Endothelial cell (in vitro differentiated cells): Measurements from ENCODE around the gene STARD8. TPM values are rescaled to one million over a fixed set of nuclear protein-coding genes. Genes with fewer than 3 reads are reported as not detected.

Experiments used
- DNase-seq: peaks from one replicate; pipeline ENCODE4 v3.0.0; 2021; ENCODE audit warnings: low spot score
- H3K27ac Mint-ChIP-seq: one replicate; pipeline ENCODE4 v1.8.0; 2021; ENCODE audit warnings: mixed read lengths, inconsistent platforms; ENCODE audit not compliant: unreplicated experiment
- H3K27me3 Mint-ChIP-seq: one replicate; pipeline ENCODE4 v1.8.0; 2021; ENCODE audit warnings: mild to moderate bottlenecking, moderate library complexity, mixed read lengths, inconsistent platforms; ENCODE audit not compliant: unreplicated experiment
- H3K36me3 Mint-ChIP-seq: one replicate; pipeline ENCODE4 v1.8.0; 2021; ENCODE audit warnings: mild to moderate bottlenecking, low read depth, mixed read lengths, inconsistent platforms; ENCODE audit not compliant: unreplicated experiment
- H3K4me1 Mint-ChIP-seq: one replicate; pipeline ENCODE4 v1.8.0; 2021; ENCODE audit warnings: mild to moderate bottlenecking, mixed read lengths, inconsistent platforms; ENCODE audit not compliant: unreplicated experiment
- H3K4me3 Mint-ChIP-seq: one replicate; pipeline ENCODE4 v1.8.0; 2021; ENCODE audit warnings: mild to moderate bottlenecking, mixed read lengths, inconsistent platforms; ENCODE audit not compliant: unreplicated experiment
- H3K9me3 Mint-ChIP-seq: one replicate; pipeline ENCODE4 v1.8.0; 2021; ENCODE audit warnings: mixed read lengths, inconsistent platforms; ENCODE audit not compliant: unreplicated experiment
- CTCF ChIP-seq: fragments of 200-600 bp; sonication (generic); IDR thresholded peaks from one replicate; pipeline ENCODE4 v1.5.0; 2021; ENCODE audit warnings: antibody characterized with exemption; ENCODE audit not compliant: unreplicated experiment
- total RNA-seq: library from RNA; stranded (reverse); fragmentation: NEBNext Ultra II Directional; extraction: Animal tissue kit (Norgen Biotek cat#: 25700); gene quantifications from one replicate; pipeline ENCODE4 v1.2.1, GENCODE V29; 2021; ENCODE audit not compliant: unreplicated experiment

The STARD8 gene
- total RNA-seq, 1 donor from 2014 or later = 82.7 TPM

GRCh38 chrX:68717196-68717595 lies 69.7 kb downstream of the STARD8 start:
- TF ChIP-seq CTCF = no peak
- DNase-seq = no peak
- Mint-ChIP-seq H3K27ac (peak overlapping the region; percentile 48), H3K9me3 (no peaks in the 10 kb centered on the region), H3K36me3 (peaks cover 55% of the 10 kb centered on the region), H3K27me3 (peaks cover 20% of the 10 kb centered on the region), H3K4me1 (peaks cover 15% of the 10 kb centered on the region), H3K4me3 (no peak overlapping the region)

GRCh38 chrX:68717663-68718442 lies 70.4 kb downstream of the STARD8 start:
- Mint-ChIP-seq H3K27ac (peak overlapping the region; percentile 82), H3K36me3 (peaks cover 58% of the 10 kb centered on the region), H3K27me3 (peaks cover 20% of the 10 kb centered on the region), H3K4me3 (no peak overlapping the region), H3K9me3 (no peaks in the 10 kb centered on the region), H3K4me1 (peaks cover 14% of the 10 kb centered on the region)
- no peak for TF ChIP-seq CTCF
- DNase-seq = no peak

DNA sequence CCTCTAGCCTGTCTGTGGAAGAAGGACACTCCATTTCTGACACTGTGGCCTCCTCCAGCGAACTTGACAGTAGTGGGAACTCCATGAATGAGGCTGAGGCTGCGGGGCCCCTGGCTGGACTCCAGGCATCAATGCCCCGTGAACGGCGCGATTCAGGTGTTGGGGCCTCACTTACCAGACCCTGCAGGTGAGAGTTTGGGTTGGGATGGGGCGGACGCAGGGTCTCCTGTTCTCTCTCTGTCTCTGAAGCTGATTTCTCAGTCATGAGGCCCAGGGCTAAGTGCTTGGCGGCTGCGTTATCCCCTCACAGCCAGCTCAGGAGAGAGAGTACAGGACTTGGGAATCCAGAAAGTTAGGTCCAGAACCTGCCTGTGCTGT lies 71.0 kb downstream of the STARD8 start:
- no peak for TF ChIP-seq CTCF
- no peak overlapping the region for H3K27ac Mint-ChIP-seq
- H3K9me3 Mint-ChIP-seq = no peaks in the 10 kb centered on the region
- peaks cover 54% of the 10 kb centered on the region for H3K36me3 Mint-ChIP-seq
- H3K4me3 Mint-ChIP-seq = no peak overlapping the region
- H3K4me1 Mint-ChIP-seq = peaks cover 9% of the 10 kb centered on the region
- no peak for DNase-seq
- H3K27me3 Mint-ChIP-seq = peaks cover 20% of the 10 kb centered on the region

DNA sequence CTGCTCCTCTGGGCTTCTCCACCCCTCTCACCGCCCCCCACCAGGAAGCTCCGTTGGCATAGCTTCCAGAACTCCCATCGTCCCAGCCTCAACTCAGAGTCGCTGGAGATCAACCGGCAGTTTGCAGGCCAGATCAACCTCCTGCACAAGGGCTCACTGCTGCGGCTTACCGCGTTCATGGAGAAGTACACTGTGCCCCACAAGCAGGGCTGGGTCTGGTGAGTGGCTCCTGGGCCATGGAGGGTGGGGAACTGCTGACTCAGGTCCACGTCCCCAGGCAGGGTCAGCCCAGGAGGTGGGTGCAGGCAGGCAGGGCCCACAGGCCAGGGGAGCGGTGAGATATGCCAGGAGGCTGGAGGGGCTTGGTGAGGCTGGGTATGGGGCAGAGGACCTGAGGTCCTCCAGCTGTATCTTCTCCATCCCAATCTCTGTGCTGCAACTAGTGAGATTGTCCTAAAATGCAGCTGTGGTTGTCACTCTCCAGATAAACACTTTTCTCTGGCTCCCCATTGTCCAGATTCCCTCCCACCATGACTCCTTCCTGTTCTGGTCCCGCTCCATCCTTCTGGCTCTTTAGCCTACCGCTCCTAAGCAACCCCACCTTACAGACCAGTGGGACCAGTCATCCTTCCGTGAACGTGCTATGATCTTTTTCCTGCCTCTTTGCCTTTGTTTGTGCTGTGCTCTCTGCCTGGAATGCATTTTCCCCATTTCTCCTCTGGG lies 71.9 kb downstream of the STARD8 start:
- peaks cover 45% of the 10 kb centered on the region for H3K36me3 Mint-ChIP-seq

More for the DNA sequence above, 71.9 kb downstream of the STARD8 start:
- no peak for DNase-seq
- TF ChIP-seq CTCF = no peak
- Mint-ChIP-seq H3K4me3 (peak overlapping the region; percentile 56), H3K9me3 (no peaks in the 10 kb centered on the region), H3K27ac (peak overlapping the region; percentile 87), H3K27me3 (peaks cover 19% of the 10 kb centered on the region), H3K4me1 (peaks cover 4% of the 10 kb centered on the region)
